ENCODE data around the gene HSPB7. TPM values are rescaled to one million over a fixed set of nuclear protein-coding genes. Genes with fewer than 3 reads are reported as not detected.
"Not testable (repeated sequence)": the region's sequence is repeated elsewhere in the genome, so short reads cannot be mapped to it uniquely, and the experiment has no call there.

HSPB7 gene
- total and polyA plus RNA-seq, 2 donors (not counting 3 experiments of a cell fraction or from before 2014, with no cell fraction given) = not detected

GRCh38 chr1:16057314-16057915 is 39.6 kb upstream of the HSPB7 start:
- H3K4me1 ChIP-seq (ENCODE audit: control insufficient read depth, extremely low read depth, insufficient read depth, low read length); H3K36me3 ChIP-seq (ENCODE audit: control insufficient read depth in 2 of 2, extremely low read depth in 1 of 2, insufficient read depth in 2 of 2, low read length in 2 of 2); H2AFZ ChIP-seq (ENCODE audit: low read depth, low read length); POLR2A ChIA-PET; H3K79me2 ChIP-seq (ENCODE audit: control insufficient read depth, insufficient read depth, low read length); H3K9me3 ChIP-seq (replicated peaks; ENCODE audit: control insufficient read depth, insufficient read depth, low read length); FAIRE-seq; dilution Hi-C loops (cut with MboI; ENCODE audit: extremely low pct_ligation_motif_present, low sequenced_read_pairs); BruUV-seq (replicated peaks); H3K4me2 ChIP-seq (ENCODE audit: insufficient read depth, low read length); H3K27me3 ChIP-seq (ENCODE audit: control insufficient read depth in 2 of 2, insufficient read depth in 2 of 2, low read length in 2 of 2); H3K4me3 ChIP-seq (replicated peaks in 1 of 3; ENCODE audit: insufficient read depth in 1 of 3, low read depth in 1 of 3, low read length in 3 of 3); DNase-seq (ENCODE audit: low read depth, low spot score); H4K20me1 ChIP-seq (replicated peaks; ENCODE audit: control insufficient read depth, extremely low read depth, insufficient read depth, low read length); H3K9me1 ChIP-seq (replicated peaks; ENCODE audit: control insufficient read depth, extremely low read depth, insufficient read depth, low read length); H3K27ac ChIP-seq (ENCODE audit: insufficient read depth, low read depth, low read length); H3K9ac ChIP-seq (replicated peaks; ENCODE audit: extremely low read depth, insufficient read depth, low read length): not testable (repeated sequence)
- CTCF ChIA-PET = interaction anchor here (0.6 to 3.6 kb wide), 4 partner anchors 11 to 266 kb away, joined by 3 to 19 read pairs (median 10); no protein-coding TSS in a partner anchor
- intact Hi-C loops (cut with micrococcal nuclease) = loop anchor here (2.0 kb wide), 2 partner anchors 25 to 265 kb away; no protein-coding TSS in a partner anchor

- intact Hi-C loops (cut with micrococcal nuclease) = loop anchor here (1.0 to 2.0 kb wide), 3 partner anchors 24 to 264 kb away; no protein-coding TSS in a partner anchor
These were observed 38.7 kb upstream of the HSPB7 start for GRCh38 chr1:16056521-16056912.

More at GRCh38 chr1:16056521-16056912, 38.7 kb upstream of the HSPB7 start:
- H3K9me1 ChIP-seq (replicated peaks; ENCODE audit: control insufficient read depth, extremely low read depth, insufficient read depth, low read length); dilution Hi-C loops (cut with MboI; ENCODE audit: extremely low pct_ligation_motif_present, low sequenced_read_pairs); H3K36me3 ChIP-seq (ENCODE audit: control insufficient read depth in 2 of 2, extremely low read depth in 1 of 2, insufficient read depth in 2 of 2, low read length in 2 of 2); H2AFZ ChIP-seq (ENCODE audit: low read depth, low read length); FAIRE-seq; H3K27ac ChIP-seq (ENCODE audit: insufficient read depth, low read depth, low read length); POLR2A ChIA-PET; BruUV-seq (replicated peaks); H3K9me3 ChIP-seq (replicated peaks; ENCODE audit: control insufficient read depth, insufficient read depth, low read length); H3K4me1 ChIP-seq (ENCODE audit: control insufficient read depth, extremely low read depth, insufficient read depth, low read length); H3K79me2 ChIP-seq (ENCODE audit: control insufficient read depth, insufficient read depth, low read length); DNase-seq (ENCODE audit: low read depth, low spot score); H3K27me3 ChIP-seq (ENCODE audit: control insufficient read depth in 2 of 2, insufficient read depth in 2 of 2, low read length in 2 of 2); H3K4me2 ChIP-seq (ENCODE audit: insufficient read depth, low read length); H3K9ac ChIP-seq (replicated peaks; ENCODE audit: extremely low read depth, insufficient read depth, low read length); H3K4me3 ChIP-seq (replicated peaks in 1 of 3; ENCODE audit: insufficient read depth in 1 of 3, low read depth in 1 of 3, low read length in 3 of 3); H4K20me1 ChIP-seq (replicated peaks; ENCODE audit: control insufficient read depth, extremely low read depth, insufficient read depth, low read length): not testable (repeated sequence)
- CTCF ChIA-PET = interaction anchor here (0.6 to 3.6 kb wide), 8 partner anchors 10 to 265 kb away, joined by 3 to 19 read pairs (median 3); no protein-coding TSS in a partner anchor

Measured in endothelial cell of umbilical vein (primary cell).